ENCODE data around the gene PIEZO1. TPM values are rescaled to one million over a fixed set of nuclear protein-coding genes. Genes with fewer than 3 reads are reported as not detected.

The PIEZO1 gene
- total RNA-seq, 2 donors from 2014 or later: 84.1 to 97.0 TPM

DNA sequence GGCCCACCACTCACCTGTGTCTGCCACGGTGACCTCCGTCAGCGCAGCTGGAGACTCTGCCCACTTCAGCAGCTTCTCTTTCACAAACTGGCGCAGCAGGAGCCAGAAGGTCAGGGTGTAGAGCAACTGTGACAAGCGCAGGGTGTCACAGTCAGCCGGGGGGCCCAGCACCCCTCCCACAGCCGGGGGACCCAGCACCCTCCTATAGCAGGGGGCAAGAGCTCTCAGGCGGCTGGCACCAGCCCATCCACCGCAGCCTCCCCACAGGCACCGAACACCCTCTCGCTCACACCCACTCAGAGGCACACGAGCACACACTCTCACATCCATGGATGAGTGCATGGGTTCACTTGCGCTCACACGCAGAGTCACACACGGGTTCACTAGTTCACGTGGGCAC is 49.9 kb downstream of the PIEZO1 start:
- Mint-ChIP-seq H3K9me3 (no peaks in the 10 kb centered on the region), H3K36me3 (ENCODE audit: low read depth) (peaks cover 10% of the 10 kb centered on the region), H3K4me3 (no peak overlapping the region), H3K27me3 (ENCODE audit: insufficient read depth) (no peaks in the 10 kb centered on the region), H3K4me1 (no peaks in the 10 kb centered on the region), H3K27ac (no peak overlapping the region)
- Histone ChIP-seq H3K27me3 (ENCODE audit: control insufficient read depth, insufficient read depth, low read length, poor library complexity, severe bottlenecking) (no peaks in the 10 kb centered on the region), H3K4me1 (ENCODE audit: control insufficient read depth, insufficient read depth, low read length) (no peaks in the 10 kb centered on the region), H3K4me3 (ENCODE audit: low read length) (no peak overlapping the region), H3K9me3 (ENCODE audit: control insufficient read depth, low read length) (no peaks in the 10 kb centered on the region), H3K9ac (ENCODE audit: extremely low read depth, low read length, poor library complexity, severe bottlenecking) (no peak overlapping the region), H3K36me3 (ENCODE audit: control insufficient read depth, insufficient read depth, low read length) (peaks cover 14% of the 10 kb centered on the region), H3K27ac (ENCODE audit: low read depth, low read length) (no peak overlapping the region)
- no peak for DNase-seq
- 93 to 99% methylated on average over 13 to 16 of the region's 16 CpGs for WGBS, 2 experiments (ENCODE audit: insufficient coverage in 1 of 2, insufficient read length in 1 of 2)
- TF ChIP-seq, protein P1, sequence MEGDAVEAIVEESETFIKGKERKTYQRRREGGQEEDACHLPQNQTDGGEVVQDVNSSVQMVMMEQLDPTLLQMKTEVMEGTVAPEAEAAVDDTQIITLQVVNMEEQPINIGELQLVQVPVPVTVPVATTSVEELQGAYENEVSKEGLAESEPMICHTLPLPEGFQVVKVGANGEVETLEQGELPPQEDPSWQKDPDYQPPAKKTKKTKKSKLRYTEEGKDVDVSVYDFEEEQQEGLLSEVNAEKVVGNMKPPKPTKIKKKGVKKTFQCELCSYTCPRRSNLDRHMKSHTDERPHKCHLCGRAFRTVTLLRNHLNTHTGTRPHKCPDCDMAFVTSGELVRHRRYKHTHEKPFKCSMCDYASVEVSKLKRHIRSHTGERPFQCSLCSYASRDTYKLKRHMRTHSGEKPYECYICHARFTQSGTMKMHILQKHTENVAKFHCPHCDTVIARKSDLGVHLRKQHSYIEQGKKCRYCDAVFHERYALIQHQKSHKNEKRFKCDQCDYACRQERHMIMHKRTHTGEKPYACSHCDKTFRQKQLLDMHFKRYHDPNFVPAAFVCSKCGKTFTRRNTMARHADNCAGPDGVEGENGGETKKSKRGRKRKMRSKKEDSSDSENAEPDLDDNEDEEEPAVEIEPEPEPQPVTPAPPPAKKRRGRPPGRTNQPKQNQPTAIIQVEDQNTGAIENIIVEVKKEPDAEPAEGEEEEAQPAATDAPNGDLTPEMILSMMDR (conservative IDR thresholded peaks at IDR 0.05): no peak

DNA sequence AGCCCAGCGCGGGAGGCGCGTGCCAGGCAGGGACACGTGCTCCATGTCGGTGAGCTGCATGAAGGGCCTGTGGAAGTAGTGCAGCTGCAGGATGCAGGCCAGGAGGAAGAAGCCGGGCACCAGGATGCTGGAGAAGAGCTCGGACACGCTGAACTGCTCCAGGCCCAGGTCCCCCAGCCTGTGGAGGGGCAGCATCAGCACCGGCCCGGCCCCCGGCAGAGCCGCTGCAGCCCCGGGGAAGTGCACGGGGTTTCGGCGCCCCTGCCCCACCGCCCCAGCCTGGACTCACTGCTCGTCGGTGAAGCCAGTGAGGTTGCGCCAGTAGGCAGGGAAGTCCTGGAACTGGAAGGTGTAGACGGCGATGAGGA is 50.7 kb downstream of the PIEZO1 start:
- H3K4me1 ChIP-seq (ENCODE audit: control insufficient read depth, insufficient read depth, low read length): no peaks in the 10 kb centered on the region
- no peak for DNase-seq
- Mint-ChIP-seq H3K36me3 (ENCODE audit: low read depth) (peaks cover 14% of the 10 kb centered on the region), H3K4me3 (no peak overlapping the region), H3K27me3 (ENCODE audit: insufficient read depth) (no peaks in the 10 kb centered on the region), H3K27ac (no peak overlapping the region), H3K9me3 (no peaks in the 10 kb centered on the region), H3K4me1 (no peaks in the 10 kb centered on the region)
- peaks cover 14% of the 10 kb centered on the region for H3K36me3 ChIP-seq (ENCODE audit: control insufficient read depth, insufficient read depth, low read length)
- H3K4me3 ChIP-seq (ENCODE audit: low read length): no peak overlapping the region
- no peak overlapping the region for H3K27ac ChIP-seq (ENCODE audit: low read depth, low read length)
- H3K9me3 ChIP-seq (ENCODE audit: control insufficient read depth, low read length): no peaks in the 10 kb centered on the region
- H3K27me3 ChIP-seq (ENCODE audit: control insufficient read depth, insufficient read depth, low read length, poor library complexity, severe bottlenecking): no peaks in the 10 kb centered on the region
- WGBS, 2 experiments (ENCODE audit: insufficient coverage in 1 of 2, insufficient read length in 1 of 2): 95 to 98% methylated on average over 19 to 23 of the region's 23 CpGs
- TF ChIP-seq, protein P1 (conservative IDR thresholded peaks at IDR 0.05): no peak
- H3K9ac ChIP-seq (ENCODE audit: extremely low read depth, low read length, poor library complexity, severe bottlenecking): no peak overlapping the region

DNA sequence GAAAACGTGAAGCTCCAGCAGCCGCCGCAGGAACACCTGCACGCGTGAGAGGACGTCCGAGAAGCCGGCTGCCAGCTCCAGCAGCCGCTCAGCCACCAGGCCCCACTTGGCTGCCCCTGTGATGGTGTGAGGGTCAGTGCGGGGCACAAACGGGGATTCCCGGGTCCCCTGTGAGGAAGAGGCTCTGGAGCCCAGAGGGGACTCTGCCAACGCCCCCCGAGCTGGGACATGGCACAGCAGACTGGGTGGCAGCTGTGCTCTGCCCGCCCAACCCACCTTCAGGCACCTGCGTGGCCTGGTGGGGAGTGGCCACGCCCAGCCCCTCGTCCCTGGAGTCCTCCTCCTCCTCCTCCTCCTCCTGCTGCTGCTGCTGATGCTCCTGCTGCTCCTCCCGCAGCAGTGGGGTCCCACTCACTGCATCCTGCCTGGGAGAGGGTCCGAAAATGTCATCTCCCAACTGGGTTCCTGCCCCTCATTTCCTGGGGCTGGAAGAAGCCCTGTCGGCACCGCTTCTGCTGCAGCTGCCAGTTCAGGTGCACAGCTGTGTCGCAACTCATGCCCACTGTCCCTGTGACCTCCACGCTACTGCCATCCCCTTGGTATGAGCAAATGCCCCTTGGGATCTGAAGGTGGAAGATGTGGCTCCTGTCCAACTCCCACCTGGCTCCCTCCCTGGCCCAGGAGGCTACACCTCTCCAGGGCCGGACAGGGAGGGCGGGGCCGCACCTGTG is 51.2 kb downstream of the PIEZO1 start:
- Mint-ChIP-seq H3K36me3 (ENCODE audit: low read depth) (peaks cover 14% of the 10 kb centered on the region), H3K4me1 (no peaks in the 10 kb centered on the region), H3K27me3 (ENCODE audit: insufficient read depth) (no peaks in the 10 kb centered on the region), H3K27ac (no peak overlapping the region), H3K9me3 (no peaks in the 10 kb centered on the region), H3K4me3 (no peak overlapping the region)
- no peaks in the 10 kb centered on the region for H3K4me1 ChIP-seq (ENCODE audit: control insufficient read depth, insufficient read depth, low read length)
- H3K36me3 ChIP-seq (ENCODE audit: control insufficient read depth, insufficient read depth, low read length): peaks cover 14% of the 10 kb centered on the region
- 89 to 92% methylated on average over 21 to 27 of the region's 27 CpGs for WGBS, 2 experiments (ENCODE audit: insufficient coverage in 1 of 2, insufficient read length in 1 of 2)
- H3K9me3 ChIP-seq (ENCODE audit: control insufficient read depth, low read length): no peaks in the 10 kb centered on the region
- DNase-seq: no peak
- no peak overlapping the region for H3K4me3 ChIP-seq (ENCODE audit: low read length)
- no peak overlapping the region for H3K9ac ChIP-seq (ENCODE audit: extremely low read depth, low read length, poor library complexity, severe bottlenecking)
- TF ChIP-seq, protein P1 (conservative IDR thresholded peaks at IDR 0.05): no peak
- no peak overlapping the region for H3K27ac ChIP-seq (ENCODE audit: low read depth, low read length)
- no peaks in the 10 kb centered on the region for H3K27me3 ChIP-seq (ENCODE audit: control insufficient read depth, insufficient read depth, low read length, poor library complexity, severe bottlenecking)

All from endodermal cell (in vitro differentiated cells).